ENCODE data around the gene AMZ1.

GRCh38 chr7:2723138-2723850 lies 35.3 kb downstream of the AMZ1 start:
- TF ChIP-seq CTCF (IDR thresholded peaks at IDR 0.05) (no peak), POLR2A (IDR thresholded peaks at IDR 0.05) (no peak)

All from ovary (tissue), 3 donors.